ENCODE data around the gene TMEM53.

DNA sequence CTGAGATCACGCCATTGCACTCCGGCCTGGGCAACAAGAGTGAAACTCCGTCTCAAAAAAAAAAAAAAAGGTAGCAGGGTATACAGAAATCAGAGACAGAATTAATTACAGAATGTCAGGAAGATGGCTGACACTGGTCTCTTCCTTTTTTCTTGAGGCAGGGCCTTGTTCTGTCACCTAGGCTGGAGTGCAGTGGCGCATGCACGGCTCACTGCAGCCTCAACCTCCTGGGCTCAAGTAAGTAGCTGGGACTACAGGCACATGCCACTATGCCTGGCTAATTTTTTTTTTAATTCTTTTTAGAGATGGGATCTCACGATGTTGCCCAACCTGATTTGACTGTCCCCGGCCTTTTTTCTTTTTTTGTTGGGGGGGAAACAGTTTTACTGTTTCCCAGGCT, 40.3 kb upstream of the TMEM53 start:
- TF ChIP-seq, protein P1, sequence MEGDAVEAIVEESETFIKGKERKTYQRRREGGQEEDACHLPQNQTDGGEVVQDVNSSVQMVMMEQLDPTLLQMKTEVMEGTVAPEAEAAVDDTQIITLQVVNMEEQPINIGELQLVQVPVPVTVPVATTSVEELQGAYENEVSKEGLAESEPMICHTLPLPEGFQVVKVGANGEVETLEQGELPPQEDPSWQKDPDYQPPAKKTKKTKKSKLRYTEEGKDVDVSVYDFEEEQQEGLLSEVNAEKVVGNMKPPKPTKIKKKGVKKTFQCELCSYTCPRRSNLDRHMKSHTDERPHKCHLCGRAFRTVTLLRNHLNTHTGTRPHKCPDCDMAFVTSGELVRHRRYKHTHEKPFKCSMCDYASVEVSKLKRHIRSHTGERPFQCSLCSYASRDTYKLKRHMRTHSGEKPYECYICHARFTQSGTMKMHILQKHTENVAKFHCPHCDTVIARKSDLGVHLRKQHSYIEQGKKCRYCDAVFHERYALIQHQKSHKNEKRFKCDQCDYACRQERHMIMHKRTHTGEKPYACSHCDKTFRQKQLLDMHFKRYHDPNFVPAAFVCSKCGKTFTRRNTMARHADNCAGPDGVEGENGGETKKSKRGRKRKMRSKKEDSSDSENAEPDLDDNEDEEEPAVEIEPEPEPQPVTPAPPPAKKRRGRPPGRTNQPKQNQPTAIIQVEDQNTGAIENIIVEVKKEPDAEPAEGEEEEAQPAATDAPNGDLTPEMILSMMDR (IDR thresholded peaks at IDR 0.05; ENCODE audit: low read length): no peak
- no peak for TF ChIP-seq EZH2phosphoT487 (IDR thresholded peaks at IDR 0.05; ENCODE audit: low read length)

Measured in MM.1S (cell line).